Endothelial cell of umbilical vein (primary cell): ENCODE measurements around the gene METRNL. TPM values are rescaled to one million over a fixed set of nuclear protein-coding genes. Genes with fewer than 3 reads are reported as not detected.

ENCODE experiments used
- BruUV-seq: library from RNA; stranded (reverse); fragments of 400-500 nt; replicated peaks from 2 replicates; lab custom pipeline; 2021; lab: Mats Ljungman, UMichigan
- CTCF ChIA-PET: fragments of 300-600, 350-600 bp; sonication (Branson Sonifier 250); formaldehyde crosslinking; loops from one replicate; lab custom pipeline; 2021; ENCODE audit warnings: antibody characterized with exemption, inconsistent platforms; lab: Charles Lee
- POLR2A ChIA-PET: fragments of 300-600, 350-600 bp; sonication (Branson Sonifier 250); formaldehyde crosslinking; loops from one replicate; lab custom pipeline; 2021; ENCODE audit warnings: antibody characterized with exemption, inconsistent platforms; lab: Charles Lee
- DNase-seq: peaks from one replicate; pipeline ENCODE4 v3.0.0-alpha.2; 2011; ENCODE audit warnings: low read depth, low spot score
- FAIRE-seq: peaks from 2 replicates; lab custom pipeline; 2011; peaks lifted over from hg19 to GRCh38; lab: Jason Lieb, UNC
- H2AFZ ChIP-seq: 2 replicates; pipeline ENCODE4 v1.6.0; 2012; ENCODE audit warnings: low read depth, low read length, control low read depth, inconsistent platforms
- H3K27ac ChIP-seq: 2 replicates; pipeline ENCODE4 v1.5.1; 2011; ENCODE audit warnings: low read depth, mild to moderate bottlenecking, control low read depth, low read length, moderate library complexity; ENCODE audit not compliant: insufficient read depth
- H3K27me3 ChIP-seq, 2 experiments: 2 replicates each; pipeline versions ENCODE4 v1.6.0 to v1.6.1; 2011; ENCODE audit warnings: low read length in 2 of 2, mixed read lengths in 1 of 2; ENCODE audit not compliant: control insufficient read depth in 2 of 2, insufficient read depth in 2 of 2
- H3K36me3 ChIP-seq, 2 experiments: 2 replicates in 1 of 2; 3 replicates in 1 of 2; pipeline ENCODE4 v1.5.1; 2011; ENCODE audit warnings: low read length in 2 of 2, mild to moderate bottlenecking in 1 of 2, moderate library complexity in 1 of 2; ENCODE audit not compliant: control insufficient read depth in 2 of 2, insufficient read depth in 2 of 2; ENCODE audit errors: extremely low read depth in 1 of 2
- H3K4me1 ChIP-seq: 3 replicates; pipeline ENCODE4 v1.5.1; 2011; ENCODE audit warnings: mild to moderate bottlenecking, low read length; ENCODE audit not compliant: control insufficient read depth, insufficient read depth; ENCODE audit errors: extremely low read depth
- H3K4me2 ChIP-seq: 2 replicates; pipeline ENCODE4 v1.6.1; 2011; ENCODE audit warnings: low read length, control low read depth, mixed read lengths; ENCODE audit not compliant: insufficient read depth
- H3K4me3 ChIP-seq, 3 experiments: fragments of 200-600 bp in 1 of 3; sonication (generic), shearing (Covaris generic) in 1 of 3; replicated peaks in 1 of 3; 2 replicates each; pipeline ENCODE4 v1.5.1; 2011 to 2016; ENCODE audit warnings: control low read depth in 3 of 3, low read length in 3 of 3, mild to moderate bottlenecking in 2 of 3, inconsistent platforms in 1 of 3, low read depth in 1 of 3, moderate library complexity in 1 of 3; ENCODE audit not compliant: insufficient read depth in 1 of 3
- H3K79me2 ChIP-seq: 2 replicates; pipeline ENCODE4 v1.6.0; 2012; ENCODE audit warnings: low read length, inconsistent platforms; ENCODE audit not compliant: control insufficient read depth, insufficient read depth
- H3K9ac ChIP-seq: replicated peaks from 2 replicates; pipeline ENCODE3; 2011; ENCODE audit warnings: low read length, control low read depth; ENCODE audit not compliant: insufficient read depth; ENCODE audit errors: extremely low read depth
- H3K9me1 ChIP-seq: replicated peaks from 3 replicates; pipeline ENCODE4 v1.6.0; 2011; ENCODE audit warnings: mild to moderate bottlenecking, low read length; ENCODE audit not compliant: control insufficient read depth, insufficient read depth; ENCODE audit errors: extremely low read depth
- H3K9me3 ChIP-seq: replicated peaks from 2 replicates; pipeline ENCODE4 v1.5.1; 2012; ENCODE audit warnings: low read length, inconsistent platforms; ENCODE audit not compliant: control insufficient read depth, insufficient read depth
- H4K20me1 ChIP-seq: replicated peaks from 2 replicates; pipeline ENCODE3; 2011; ENCODE audit warnings: mild to moderate bottlenecking, low read length; ENCODE audit not compliant: control insufficient read depth, insufficient read depth; ENCODE audit errors: extremely low read depth
- CTCF ChIP-seq, 2 donors: IDR thresholded peaks; 1 replicate in 1 of 2; 2 replicates in 1 of 2; pipeline ENCODE4 v1.5.1; 2011; ENCODE audit warnings: low read length in 2 of 2, mild to moderate bottlenecking in 2 of 2, moderate library complexity in 2 of 2, control low read depth in 1 of 2, inconsistent platforms in 1 of 2, low read depth in 1 of 2; ENCODE audit not compliant: insufficient read depth in 1 of 2; ENCODE audit errors: extremely low read depth in 1 of 2
- EZH2 ChIP-seq: IDR thresholded peaks from 2 replicates; pipeline ENCODE4 v1.6.1; 2012; ENCODE audit warnings: borderline replicate concordance, low read depth, mild to moderate bottlenecking, moderate library complexity, low read length, inconsistent platforms; ENCODE audit not compliant: severe bottlenecking
- FOS ChIP-seq: IDR thresholded peaks from 2 replicates; pipeline ENCODE4 v1.6.1; 2011; ENCODE audit warnings: mild to moderate bottlenecking, low read length, moderate library complexity, borderline replicate concordance; ENCODE audit not compliant: insufficient read depth
- GATA2 ChIP-seq: IDR thresholded peaks from 2 replicates; pipeline ENCODE4 v1.7.0; 2011; ENCODE audit warnings: low read depth, mild to moderate bottlenecking, moderate library complexity, mixed read lengths, low read length; ENCODE audit not compliant: insufficient read length, insufficient read depth
- JUN ChIP-seq: IDR thresholded peaks from 2 replicates; pipeline ENCODE4 v1.6.1; 2011; ENCODE audit warnings: borderline replicate concordance, low read depth; ENCODE audit not compliant: insufficient read length, insufficient read depth
- MAX ChIP-seq: IDR thresholded peaks from 2 replicates; pipeline ENCODE4 v1.6.1; 2011; ENCODE audit not compliant: insufficient read depth, insufficient read length
- MYC ChIP-seq: IDR thresholded peaks from one replicate; pipeline ENCODE4 v1.6.1; 2011; ENCODE audit warnings: mild to moderate bottlenecking, low read depth, low read length
- POLR2A ChIP-seq: IDR thresholded peaks from 2 replicates; pipeline ENCODE4 v1.6.1; 2012; ENCODE audit warnings: low read depth, mild to moderate bottlenecking, control low read depth, low read length
- POLR2AphosphoS5 ChIP-seq: IDR thresholded peaks from 2 replicates; pipeline ENCODE4 v1.6.1; 2012; ENCODE audit warnings: low read depth, mild to moderate bottlenecking, control low read depth, low read length, moderate library complexity; ENCODE audit not compliant: insufficient read depth
- dilution Hi-C: fragments of 300-500 bp; cut with MboI; formaldehyde crosslinking; loops from one replicate; pipeline ENCODE4 v1.15.0; 2019; ENCODE audit warnings: low sequenced_read_pairs; ENCODE audit not compliant: extremely low pct_ligation_motif_present
- intact Hi-C: fragments of 100-400 bp; cut with micrococcal nuclease; formaldehyde crosslinking; loops from one replicate; pipeline ENCODE4 v1.10.0; 2022
- polyA plus RNA-seq, 4 experiments: library from polyadenylated mRNA; depleted of rRNA in 3 of 4; stranded (reverse) in 3 of 4; unstranded in 1 of 4; fragments of >200 nt; gene quantifications; 2 replicates each; pipeline versions ENCODE4 v1.2.1 to v1.2.3, GENCODE V29; 2011 to 2012; ENCODE audit warnings: missing spikeins in 1 of 4
- total RNA-seq: library from RNA; stranded (reverse); gene quantifications from 2 replicates; pipeline ENCODE4 v1.2.3, GENCODE V29; 2021

METRNL gene
- total and polyA plus RNA-seq, 2 donors (not counting 3 experiments of a cell fraction or from before 2014, with no cell fraction given), result 29.5 to 54.4 TPM

GRCh38 chr17:83136931-83137330 lies 57.5 kb downstream of the METRNL start:
- Histone ChIP-seq H3K4me1 (no peaks in the 10 kb centered on the region), H3K9me3 (no peaks in the 10 kb centered on the region), H3K9ac (no peak overlapping the region), H3K4me3 (no peak overlapping the region), H3K79me2 (no peaks in the 10 kb centered on the region), H4K20me1 (no peaks in the 10 kb centered on the region), H3K27me3 (peaks cover under 1 to 5% of the 10 kb centered on the region in 2 experiments), H3K4me2 (no peak overlapping the region), H3K27ac (no peak overlapping the region), H2AFZ (no peak overlapping the region), H3K9me1 (no peaks in the 10 kb centered on the region), H3K36me3 (no peaks in the 10 kb centered on the region)
- TF ChIP-seq CTCF (IDR thresholded peaks at IDR 0.05; ENCODE audit: extremely low read depth in 1 of 2, insufficient read depth in 1 of 2, low read depth in 1 of 2, low read length in 2 of 2) (no peak), POLR2A (no peak), MAX (no peak), POLR2AphosphoS5 (no peak), FOS (no peak), MYC (no peak)
- ChIA-PET POLR2A (no interaction called here), CTCF (interaction anchor here (1.0 kb wide), 1 partner anchor 12 kb away, joined by 3 read pairs; no protein-coding TSS in a partner anchor)
- no peak for FAIRE-seq
- intact Hi-C loops (no loop called here), dilution Hi-C loops (no loop called here)
- DNase-seq, result no peak
- no TSS peak for BruUV-seq

GRCh38 chr17:83137523-83137922 lies 58.1 kb downstream of the METRNL start:
- Histone ChIP-seq H3K79me2 (no peaks in the 10 kb centered on the region), H4K20me1 (no peaks in the 10 kb centered on the region), H3K9me3 (no peaks in the 10 kb centered on the region), H3K4me1 (no peaks in the 10 kb centered on the region), H2AFZ (no peak overlapping the region), H3K9ac (no peak overlapping the region), H3K4me3 (no peak overlapping the region), H3K27me3 (peaks cover 3 to 4% of the 10 kb centered on the region in 2 experiments), H3K27ac (no peak overlapping the region), H3K4me2 (no peak overlapping the region), H3K9me1 (no peaks in the 10 kb centered on the region), H3K36me3 (no peaks in the 10 kb centered on the region)
- TF ChIP-seq CTCF (IDR thresholded peaks at IDR 0.05; ENCODE audit: extremely low read depth in 1 of 2, insufficient read depth in 1 of 2, low read depth in 1 of 2, low read length in 2 of 2), result no peak
- no peak for TF ChIP-seq POLR2AphosphoS5
- no peak for TF ChIP-seq JUN
- TF ChIP-seq FOS, result no peak
- TF ChIP-seq MAX, result no peak
- no peak for TF ChIP-seq EZH2
- no peak for TF ChIP-seq GATA2
- no peak for TF ChIP-seq MYC
- TF ChIP-seq POLR2A, result no peak
- intact Hi-C loops, result no loop called here
- dilution Hi-C loops, result no loop called here
- FAIRE-seq, result no peak
- POLR2A ChIA-PET, result no interaction called here
- BruUV-seq, result no TSS peak
- CTCF ChIA-PET, result interaction anchor here (1.0 kb wide), 1 partner anchor 13 kb away, joined by 3 read pairs; no protein-coding TSS in a partner anchor
- no peak for DNase-seq
